ENCODE measurements around the gene MEGF6. TPM values are rescaled to one million over a fixed set of nuclear protein-coding genes. Genes with fewer than 3 reads are reported as not detected.

Gene MEGF6
- total RNA-seq, 3 donors from 2014 or later, result 19.3 to 32.1 (median 24.2) TPM

DNA sequence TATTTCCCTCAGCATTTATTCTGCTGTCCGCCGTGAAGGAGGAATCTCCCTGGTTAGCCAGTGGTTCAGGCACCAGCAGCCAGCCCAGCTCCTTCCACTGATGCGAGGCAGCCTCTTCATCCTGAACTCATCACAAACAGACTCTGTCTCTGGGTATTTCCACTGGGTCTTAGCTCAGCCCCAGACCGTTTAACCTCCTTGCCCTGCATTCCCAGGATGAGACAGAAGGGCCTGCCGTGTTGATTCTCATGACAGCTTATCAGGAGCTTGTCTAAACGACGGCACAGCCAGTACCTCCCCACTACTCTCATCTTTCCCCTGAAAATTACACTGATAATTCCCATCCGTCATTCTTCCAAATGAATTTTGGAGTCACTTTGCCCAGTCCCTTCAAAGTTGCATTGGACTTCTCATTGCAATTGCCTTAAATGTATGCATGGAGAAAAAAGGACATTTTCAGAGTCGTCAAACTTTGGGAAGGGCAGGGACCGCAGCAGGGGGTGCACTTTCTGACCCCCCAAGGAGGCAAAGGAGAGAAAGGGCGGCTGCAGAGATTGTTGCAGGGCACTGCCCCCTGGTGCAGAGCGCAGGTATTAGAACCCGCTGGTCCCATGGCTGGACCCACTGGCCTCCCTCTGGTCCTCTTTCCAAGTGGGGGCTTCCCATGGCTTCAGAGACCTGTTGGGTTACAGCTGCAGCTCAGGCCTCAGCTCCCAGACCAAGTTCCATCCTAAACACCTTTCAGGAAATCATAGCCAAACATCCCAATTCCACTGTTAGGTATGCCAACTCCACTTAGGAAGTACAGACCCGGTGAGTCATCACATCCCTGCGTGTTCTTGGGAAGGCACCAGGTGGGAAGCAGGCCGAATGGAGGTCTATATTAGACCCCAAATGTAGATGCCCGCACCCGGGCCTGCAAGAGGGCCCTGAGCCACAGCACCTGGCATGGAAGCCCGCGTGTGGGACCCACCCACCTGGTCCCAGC is 3.7 kb upstream of the MEGF6 start:
- H3K4me1 ChIP-seq, result peaks cover 8 to 13% of the 10 kb centered on the region in 2 donors
- TF ChIP-seq POLR2AphosphoS5 (IDR thresholded peaks at IDR 0.05) (no peak), POLR2A (IDR thresholded peaks at IDR 0.05) (no peak)
- TF ChIP-seq, protein P1, sequence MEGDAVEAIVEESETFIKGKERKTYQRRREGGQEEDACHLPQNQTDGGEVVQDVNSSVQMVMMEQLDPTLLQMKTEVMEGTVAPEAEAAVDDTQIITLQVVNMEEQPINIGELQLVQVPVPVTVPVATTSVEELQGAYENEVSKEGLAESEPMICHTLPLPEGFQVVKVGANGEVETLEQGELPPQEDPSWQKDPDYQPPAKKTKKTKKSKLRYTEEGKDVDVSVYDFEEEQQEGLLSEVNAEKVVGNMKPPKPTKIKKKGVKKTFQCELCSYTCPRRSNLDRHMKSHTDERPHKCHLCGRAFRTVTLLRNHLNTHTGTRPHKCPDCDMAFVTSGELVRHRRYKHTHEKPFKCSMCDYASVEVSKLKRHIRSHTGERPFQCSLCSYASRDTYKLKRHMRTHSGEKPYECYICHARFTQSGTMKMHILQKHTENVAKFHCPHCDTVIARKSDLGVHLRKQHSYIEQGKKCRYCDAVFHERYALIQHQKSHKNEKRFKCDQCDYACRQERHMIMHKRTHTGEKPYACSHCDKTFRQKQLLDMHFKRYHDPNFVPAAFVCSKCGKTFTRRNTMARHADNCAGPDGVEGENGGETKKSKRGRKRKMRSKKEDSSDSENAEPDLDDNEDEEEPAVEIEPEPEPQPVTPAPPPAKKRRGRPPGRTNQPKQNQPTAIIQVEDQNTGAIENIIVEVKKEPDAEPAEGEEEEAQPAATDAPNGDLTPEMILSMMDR (IDR thresholded peaks at IDR 0.05), result peak in 2 of 3 donors; percentile 37 to 38
- H3K27me3 ChIP-seq, result peaks cover 0 to 8% of the 10 kb centered on the region in 2 donors
- H3K4me3 ChIP-seq, result no peak overlapping the region
- no peak for DNase-seq (ENCODE audit: low spot score in 2 of 2)
- intact Hi-C loops (cut with DNase I; ENCODE audit: low total_unique reads), result no loop called here
- no peak overlapping the region for H3K27ac ChIP-seq
- no peaks in the 10 kb centered on the region for H3K9me3 ChIP-seq
- H3K36me3 ChIP-seq, result no peaks in the 10 kb centered on the region

DNA sequence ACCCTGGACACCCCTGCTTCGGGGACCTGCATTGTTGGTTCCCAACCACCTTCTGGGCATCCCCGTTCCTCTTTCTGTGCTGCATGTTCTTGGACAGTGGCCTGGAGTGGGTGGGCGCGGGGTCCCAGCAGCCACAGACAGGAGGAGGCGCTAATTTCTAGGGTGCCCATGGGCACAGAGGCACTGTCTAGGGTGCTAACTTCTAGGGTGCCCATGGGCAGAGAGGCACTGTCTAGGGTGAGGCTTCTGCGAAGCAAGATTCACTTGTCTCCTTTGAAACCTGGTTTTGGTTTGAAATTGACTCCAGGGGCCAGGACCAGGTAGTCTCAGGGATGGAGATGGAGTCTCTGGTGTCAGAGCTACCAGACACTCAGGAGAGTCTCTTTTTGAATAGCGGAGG is 815 bp upstream of the MEGF6 start:
- Histone ChIP-seq H3K27me3 (peaks cover 0 to 32% of the 10 kb centered on the region in 2 donors), H3K4me3 (peak overlapping the region in 2 of 3 donors; percentile 53 to 71), H3K27ac (no peak overlapping the region), H3K9me3 (no peaks in the 10 kb centered on the region), H3K4me1 (peaks cover 8 to 15% of the 10 kb centered on the region in 2 donors), H3K36me3 (no peaks in the 10 kb centered on the region)
- intact Hi-C loops (cut with DNase I; ENCODE audit: low total_unique reads), result no loop called here
- no peak for DNase-seq (ENCODE audit: low spot score in 2 of 2)
- TF ChIP-seq POLR2AphosphoS5 (IDR thresholded peaks at IDR 0.05) (no peak), POLR2A (IDR thresholded peaks at IDR 0.05) (no peak)
- TF ChIP-seq, protein P1 (IDR thresholded peaks at IDR 0.05), result no peak

DNA sequence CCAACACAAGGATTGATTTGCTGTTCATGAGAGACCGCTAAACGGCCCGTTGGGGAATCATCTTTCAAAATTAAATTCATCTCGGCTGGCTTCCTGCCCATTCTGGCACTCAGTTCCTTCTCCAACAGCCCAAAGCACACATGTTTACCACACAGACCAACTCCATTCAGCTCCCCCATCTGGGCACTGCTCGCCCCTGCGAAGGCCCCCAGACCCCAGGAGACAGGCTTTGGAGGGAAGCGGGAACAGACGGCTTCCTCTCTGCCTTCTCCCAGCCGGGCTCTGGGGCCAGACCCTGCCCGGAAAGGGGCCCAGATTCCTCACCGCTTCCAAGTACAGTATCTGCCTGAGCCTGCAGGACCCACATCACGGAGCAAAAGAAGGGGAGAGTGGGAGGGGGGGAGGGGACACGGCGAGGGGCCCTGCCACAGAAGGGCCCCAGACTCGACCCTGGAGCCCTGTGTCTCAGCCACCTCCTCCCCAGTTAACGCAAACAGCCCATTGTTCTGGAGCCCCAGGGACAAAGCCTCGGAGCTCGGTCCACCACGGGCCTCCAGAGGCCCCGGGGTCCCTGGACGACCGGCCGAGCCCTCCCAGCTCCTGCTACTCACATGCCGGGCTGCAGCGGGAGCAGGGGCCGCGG is 660 bp downstream of the MEGF6 start:
- intact Hi-C loops (cut with DNase I; ENCODE audit: low total_unique reads), result no loop called here
- Histone ChIP-seq H3K36me3 (no peaks in the 10 kb centered on the region), H3K27ac (no peak overlapping the region), H3K4me3 (peak overlapping the region; percentile 24 to 71 (median 53)), H3K27me3 (peaks cover 0 to 39% of the 10 kb centered on the region in 2 donors), H3K9me3 (no peaks in the 10 kb centered on the region), H3K4me1 (peaks cover 8 to 15% of the 10 kb centered on the region in 2 donors)
- TF ChIP-seq POLR2AphosphoS5 (IDR thresholded peaks at IDR 0.05), result no peak
- no peak for TF ChIP-seq POLR2A (IDR thresholded peaks at IDR 0.05)
- TF ChIP-seq, protein P1 (IDR thresholded peaks at IDR 0.05), result no peak
- no peak for DNase-seq (ENCODE audit: low spot score in 2 of 2)

DNA sequence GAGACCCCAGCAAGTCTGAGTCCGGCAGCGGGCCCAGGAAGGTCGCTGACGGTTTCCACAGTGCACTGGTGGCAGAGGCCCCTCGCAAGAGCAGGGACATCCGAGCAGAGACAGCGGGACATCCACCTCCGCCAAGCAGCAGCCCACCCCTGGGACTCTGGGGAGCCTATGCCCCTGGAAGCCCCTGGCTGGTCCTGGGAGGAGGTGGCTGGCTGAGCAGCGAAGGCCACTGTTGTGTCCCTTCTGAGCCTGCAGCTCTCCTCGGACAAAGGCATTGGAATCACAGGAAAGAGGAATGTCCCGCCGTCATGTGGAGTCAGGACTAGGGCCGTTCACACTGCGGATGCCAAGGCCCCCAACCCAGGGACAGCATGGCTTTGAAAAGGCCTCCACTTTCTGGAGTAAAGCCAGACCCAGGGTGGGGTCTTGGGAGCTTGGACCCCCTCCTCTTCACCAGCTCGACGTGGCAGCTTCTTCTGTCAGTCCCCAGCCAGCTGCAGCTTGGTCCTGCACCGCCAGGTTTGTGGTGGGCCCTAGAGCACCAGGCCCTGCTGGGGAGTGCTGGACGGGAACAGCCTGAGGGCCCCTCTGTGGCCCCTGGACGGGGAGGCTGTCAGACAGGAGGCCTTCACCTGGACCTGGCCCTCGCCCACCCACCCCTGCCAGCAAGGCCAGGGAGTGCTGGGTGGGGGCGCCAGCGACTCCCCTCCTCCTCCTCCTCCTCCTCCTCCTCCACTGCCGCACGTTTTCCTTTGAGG is 1.4 kb downstream of the MEGF6 start:
- peak overlapping the region in 2 of 3 donors; percentile 53 to 71 for H3K4me3 ChIP-seq
- peaks cover 0 to 39% of the 10 kb centered on the region in 2 donors for H3K27me3 ChIP-seq
- peaks cover 8 to 15% of the 10 kb centered on the region in 2 donors for H3K4me1 ChIP-seq
- no peak for TF ChIP-seq POLR2A (IDR thresholded peaks at IDR 0.05)
- TF ChIP-seq, protein P1 (IDR thresholded peaks at IDR 0.05), result no peak
- no peak for TF ChIP-seq POLR2AphosphoS5 (IDR thresholded peaks at IDR 0.05)
- H3K27ac ChIP-seq, result no peak overlapping the region
- no peaks in the 10 kb centered on the region for H3K9me3 ChIP-seq
- intact Hi-C loops (cut with DNase I; ENCODE audit: low total_unique reads), result no loop called here
- no peaks in the 10 kb centered on the region for H3K36me3 ChIP-seq
- no peak for DNase-seq (ENCODE audit: low spot score in 2 of 2)
